BLaER1 (cell line): ENCODE results near the gene CCN6.

Experiments
- H3K27ac ChIP-seq: shearing (Covaris generic); formaldehyde crosslinking; 2 replicates; pipeline ENCODE4 v1.8.1; 2022
- H3K27me3 ChIP-seq: shearing (Covaris generic); formaldehyde crosslinking; 2 replicates; pipeline ENCODE4 v1.8.1; 2022
- H3K36me3 ChIP-seq: shearing (Covaris generic); formaldehyde crosslinking; 2 replicates; pipeline ENCODE4 v1.8.1; 2022
- H3K4me1 ChIP-seq: shearing (Covaris generic); formaldehyde crosslinking; 2 replicates; pipeline ENCODE4 v1.8.1; 2022
- H3K4me2 ChIP-seq: shearing (Covaris generic); formaldehyde crosslinking; 2 replicates; pipeline ENCODE4 v1.8.1; 2022
- H3K4me3 ChIP-seq: shearing (Covaris generic); formaldehyde crosslinking; 2 replicates; pipeline ENCODE4 v1.8.1; 2022
- H3K9ac ChIP-seq: shearing (Covaris generic); formaldehyde crosslinking; 2 replicates; pipeline ENCODE4 v1.8.1; 2022
- H3K9me3 ChIP-seq: shearing (Covaris generic); formaldehyde crosslinking; 2 replicates; pipeline ENCODE4 v1.8.1; 2022
- H4K20me1 ChIP-seq: shearing (Covaris generic); formaldehyde crosslinking; 2 replicates; pipeline ENCODE4 v1.8.1; 2022
- Cebpa-rat ChIP-seq: shearing (Covaris generic); IDR thresholded peaks from 2 replicates; pipeline ENCODE4 v1.8.1; 2022

Gene CCN6

GRCh38 chr6:112016320-112016719 lies 37.6 kb upstream of the CCN6 start:
- Histone ChIP-seq H3K4me2 (no peak overlapping the region), H3K27me3 (no peaks in the 10 kb centered on the region), H3K9me3 (no peaks in the 10 kb centered on the region), H4K20me1 (no peaks in the 10 kb centered on the region), H3K9ac (no peak overlapping the region), H3K36me3 (no peaks in the 10 kb centered on the region), H3K27ac (no peak overlapping the region), H3K4me3 (no peak overlapping the region), H3K4me1 (peaks cover 11% of the 10 kb centered on the region)
- no peak for TF ChIP-seq Cebpa-rat

GRCh38 chr6:112017169-112017568 lies 36.7 kb upstream of the CCN6 start:
- no peaks in the 10 kb centered on the region for H3K27me3 ChIP-seq
- no peak overlapping the region for H3K27ac ChIP-seq
- H3K9me3 ChIP-seq: no peaks in the 10 kb centered on the region
- H3K36me3 ChIP-seq: no peaks in the 10 kb centered on the region
- H3K4me1 ChIP-seq: peaks cover 11% of the 10 kb centered on the region
- H3K4me3 ChIP-seq: no peak overlapping the region
- no peak for TF ChIP-seq Cebpa-rat
- H3K9ac ChIP-seq: no peak overlapping the region
- no peaks in the 10 kb centered on the region for H4K20me1 ChIP-seq
- no peak overlapping the region for H3K4me2 ChIP-seq

GRCh38 chr6:112017760-112018537 lies 36.0 kb upstream of the CCN6 start:
- Histone ChIP-seq H3K27ac (no peak overlapping the region), H3K4me1 (peaks cover 11% of the 10 kb centered on the region), H3K4me3 (no peak overlapping the region), H3K9ac (no peak overlapping the region), H3K27me3 (no peaks in the 10 kb centered on the region), H3K4me2 (no peak overlapping the region), H3K36me3 (no peaks in the 10 kb centered on the region), H3K9me3 (no peaks in the 10 kb centered on the region), H4K20me1 (no peaks in the 10 kb centered on the region)
- TF ChIP-seq Cebpa-rat: no peak

- no peaks in the 10 kb centered on the region for H4K20me1 ChIP-seq
- no peak overlapping the region for H3K9ac ChIP-seq
- peaks cover 4% of the 10 kb centered on the region; the same call in 1 of the 2 replicates for H3K9me3 ChIP-seq
- TF ChIP-seq Cebpa-rat: no peak
- no peaks in the 10 kb centered on the region for H3K27me3 ChIP-seq
- no peak overlapping the region for H3K4me3 ChIP-seq
- H3K4me2 ChIP-seq: no peak overlapping the region
- no peaks in the 10 kb centered on the region for H3K36me3 ChIP-seq
- H3K4me1 ChIP-seq: peaks cover 11% of the 10 kb centered on the region
- H3K27ac ChIP-seq: no peak overlapping the region
Measured at GRCh38 chr6:112018619-112019416, 35.1 kb upstream of the CCN6 start.

- Histone ChIP-seq H4K20me1 (no peaks in the 10 kb centered on the region), H3K27ac (no peak overlapping the region), H3K9me3 (peaks cover 9% of the 10 kb centered on the region; the same call in 1 of the 2 replicates), H3K9ac (no peak overlapping the region), H3K4me1 (peaks cover 10% of the 10 kb centered on the region), H3K4me3 (no peak overlapping the region), H3K27me3 (no peaks in the 10 kb centered on the region), H3K36me3 (no peaks in the 10 kb centered on the region), H3K4me2 (no peak overlapping the region)
- TF ChIP-seq Cebpa-rat: no peak
Measured at GRCh38 chr6:112019589-112019988, 34.3 kb upstream of the CCN6 start.

GRCh38 chr6:112021691-112022310 lies 32.1 kb upstream of the CCN6 start:
- Histone ChIP-seq H3K27me3 (no peaks in the 10 kb centered on the region), H3K4me3 (no peak overlapping the region), H3K9ac (no peak overlapping the region), H4K20me1 (no peaks in the 10 kb centered on the region), H3K4me1 (no peaks in the 10 kb centered on the region), H3K4me2 (no peak overlapping the region), H3K27ac (no peak overlapping the region), H3K9me3 (peaks cover 13% of the 10 kb centered on the region; the same call in 1 of the 2 replicates), H3K36me3 (no peaks in the 10 kb centered on the region)
- no peak for TF ChIP-seq Cebpa-rat

- Histone ChIP-seq H3K9ac (no peak overlapping the region), H3K27ac (no peak overlapping the region), H3K27me3 (no peaks in the 10 kb centered on the region), H3K36me3 (no peaks in the 10 kb centered on the region), H4K20me1 (no peaks in the 10 kb centered on the region), H3K4me3 (no peak overlapping the region), H3K4me1 (peaks cover 7% of the 10 kb centered on the region), H3K9me3 (peaks cover 13% of the 10 kb centered on the region; the same call in 1 of the 2 replicates), H3K4me2 (no peak overlapping the region)
- no peak for TF ChIP-seq Cebpa-rat
Measured at GRCh38 chr6:112022749-112023148, 31.2 kb upstream of the CCN6 start.

GRCh38 chr6:112024464-112024863 lies 29.4 kb upstream of the CCN6 start:
- Histone ChIP-seq H3K36me3 (no peaks in the 10 kb centered on the region), H3K4me2 (no peak overlapping the region), H3K4me3 (no peak overlapping the region), H3K27ac (no peak overlapping the region), H3K27me3 (no peaks in the 10 kb centered on the region), H4K20me1 (no peaks in the 10 kb centered on the region), H3K4me1 (peaks cover 17% of the 10 kb centered on the region), H3K9me3 (peaks cover 13% of the 10 kb centered on the region; the same call in 1 of the 2 replicates), H3K9ac (no peak overlapping the region)
- no peak for TF ChIP-seq Cebpa-rat

GRCh38 chr6:112026933-112027332 lies 27.0 kb upstream of the CCN6 start:
- no peak overlapping the region; the same call in 1 of the 2 replicates for H3K27ac ChIP-seq
- H3K36me3 ChIP-seq: no peaks in the 10 kb centered on the region
- H3K27me3 ChIP-seq: no peaks in the 10 kb centered on the region
- no peak overlapping the region for H3K9ac ChIP-seq
- no peak overlapping the region for H3K4me3 ChIP-seq
- H4K20me1 ChIP-seq: no peaks in the 10 kb centered on the region
- H3K9me3 ChIP-seq: peaks cover 13% of the 10 kb centered on the region; the same call in 1 of the 2 replicates
- peaks cover 17% of the 10 kb centered on the region for H3K4me1 ChIP-seq
- H3K4me2 ChIP-seq: no peak overlapping the region
- no peak for TF ChIP-seq Cebpa-rat
